Measurements from ENCODE around the gene E2F4.

Gene E2F4

GRCh38 chr16:67213197-67214019, 21.5 kb downstream of the E2F4 start:
- TF ChIP-seq POLR2A (IDR thresholded peaks at IDR 0.05; ENCODE audit: low read depth, low read length) (no peak), POLR2AphosphoS5 (IDR thresholded peaks at IDR 0.05; ENCODE audit: low read depth, low read length) (no peak), POU2F2 (IDR thresholded peaks at IDR 0.05; ENCODE audit: low read depth, low read length) (no peak), SPI1 (IDR thresholded peaks at IDR 0.05; ENCODE audit: low read depth, low read length) (no peak)
- FAIRE-seq (no peak), DNase-seq (ENCODE audit: insufficient read length, low spot score) (no peak)

GRCh38 chr16:67215706-67216105, 23.8 kb downstream of the E2F4 start:
- TF ChIP-seq POU2F2 (IDR thresholded peaks at IDR 0.05; ENCODE audit: low read depth, low read length) (no peak), POLR2AphosphoS5 (IDR thresholded peaks at IDR 0.05; ENCODE audit: low read depth, low read length) (no peak), PAX5 (IDR thresholded peaks at IDR 0.05; ENCODE audit: insufficient read depth, low read length, severe bottlenecking) (no peak), SPI1 (IDR thresholded peaks at IDR 0.05; ENCODE audit: low read depth, low read length) (no peak), TAF1 (IDR thresholded peaks at IDR 0.05; ENCODE audit: low read depth, low read length) (no peak), POLR2A (IDR thresholded peaks at IDR 0.05; ENCODE audit: low read depth, low read length) (no peak)

DNA sequence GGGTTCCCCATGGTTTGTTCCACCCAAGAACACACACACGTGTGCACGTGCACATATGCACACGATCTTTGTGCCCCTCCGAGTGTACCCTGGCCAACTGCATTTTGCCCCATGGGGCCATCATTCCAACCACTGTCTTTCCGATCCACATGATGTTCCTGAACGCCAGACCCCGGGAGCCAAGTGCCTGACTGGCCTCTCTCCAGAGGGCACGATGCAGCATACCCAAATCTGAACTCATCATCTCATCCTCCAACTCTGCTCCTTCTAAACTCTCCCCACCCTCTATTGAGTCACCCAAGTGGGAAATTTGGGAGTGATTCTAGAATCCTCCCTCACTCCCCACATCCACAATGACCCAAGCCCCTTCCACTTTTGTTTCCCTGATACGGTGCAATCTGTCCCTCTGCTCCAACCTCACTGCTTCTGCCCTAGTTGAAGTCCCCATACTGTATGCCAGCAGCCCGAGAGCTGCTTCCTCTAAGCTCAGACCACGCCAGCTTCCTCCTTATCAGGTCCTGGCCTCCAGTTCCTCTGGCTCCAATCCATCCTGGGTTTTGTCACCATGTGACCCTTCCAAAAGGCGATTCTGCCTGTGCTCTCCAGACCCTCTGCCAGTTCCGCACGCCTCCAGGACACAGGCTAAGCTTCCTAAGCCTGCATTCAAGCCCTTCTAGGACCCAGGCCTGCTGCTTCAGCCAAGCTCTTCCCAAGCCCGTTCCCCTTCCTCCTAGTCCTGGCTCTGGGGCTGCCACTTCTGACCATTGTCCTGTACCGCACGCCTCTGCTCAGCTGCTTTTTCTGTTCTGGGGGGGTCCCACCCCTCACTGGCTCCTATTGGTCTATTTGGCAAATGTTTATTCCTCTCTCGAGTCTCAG, 24.9 kb downstream of the E2F4 start:
- FAIRE-seq (no peak), DNase-seq (ENCODE audit: insufficient read length, low spot score) (no peak)
- TF ChIP-seq POU2F2 (IDR thresholded peaks at IDR 0.05; ENCODE audit: low read depth, low read length) (no peak), PAX5 (IDR thresholded peaks at IDR 0.05; ENCODE audit: insufficient read depth, low read length, severe bottlenecking) (no peak), POLR2AphosphoS5 (IDR thresholded peaks at IDR 0.05; ENCODE audit: low read depth, low read length) (no peak), TAF1 (IDR thresholded peaks at IDR 0.05; ENCODE audit: low read depth, low read length) (no peak), SPI1 (IDR thresholded peaks at IDR 0.05; ENCODE audit: low read depth, low read length) (no peak), POLR2A (IDR thresholded peaks at IDR 0.05; ENCODE audit: low read depth, low read length) (no peak)

More at GRCh38 chr16:67215706-67216105, 23.8 kb downstream of the E2F4 start:
- no peak for FAIRE-seq
- no peak for DNase-seq (ENCODE audit: insufficient read length, low spot score)

DNA sequence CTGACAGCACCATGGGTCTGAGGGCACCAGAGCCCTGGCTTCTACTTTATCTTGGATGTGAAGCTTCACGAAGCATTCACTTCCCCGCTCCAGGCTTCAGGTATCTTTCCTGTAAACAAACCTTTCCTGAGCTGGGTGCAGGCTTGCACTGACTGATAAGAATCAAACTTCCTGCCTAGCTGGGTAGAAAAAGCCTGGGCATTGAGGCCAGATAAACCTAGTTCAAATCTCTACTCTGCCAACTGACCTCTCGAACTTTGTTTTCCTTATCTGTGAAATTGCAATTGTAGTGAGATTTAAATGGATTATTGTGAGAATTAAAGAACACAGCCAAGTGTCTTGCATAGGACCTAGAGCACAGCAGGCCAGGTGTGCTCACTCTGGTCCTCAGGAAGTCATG, 32.0 kb downstream of the E2F4 start:
- no peak for TF ChIP-seq POLR2A (IDR thresholded peaks at IDR 0.05; ENCODE audit: low read depth, low read length)
- TF ChIP-seq POLR2AphosphoS5 (IDR thresholded peaks at IDR 0.05; ENCODE audit: low read depth, low read length): no peak
- FAIRE-seq (no peak), DNase-seq (ENCODE audit: insufficient read length, low spot score) (no peak)

- FAIRE-seq: no peak
- TF ChIP-seq POLR2A (IDR thresholded peaks at IDR 0.05; ENCODE audit: low read depth, low read length) (no peak), POLR2AphosphoS5 (IDR thresholded peaks at IDR 0.05; ENCODE audit: low read depth, low read length) (no peak), SPI1 (IDR thresholded peaks at IDR 0.05; ENCODE audit: low read depth, low read length) (no peak), POU2F2 (IDR thresholded peaks at IDR 0.05; ENCODE audit: low read depth, low read length) (no peak), PAX5 (IDR thresholded peaks at IDR 0.05; ENCODE audit: insufficient read depth, low read length, severe bottlenecking) (no peak), TAF1 (IDR thresholded peaks at IDR 0.05; ENCODE audit: low read depth, low read length) (no peak)
- no peak for DNase-seq (ENCODE audit: insufficient read length, low spot score)
Observed at GRCh38 chr16:67226295-67226803, 34.4 kb downstream of the E2F4 start.

DNA sequence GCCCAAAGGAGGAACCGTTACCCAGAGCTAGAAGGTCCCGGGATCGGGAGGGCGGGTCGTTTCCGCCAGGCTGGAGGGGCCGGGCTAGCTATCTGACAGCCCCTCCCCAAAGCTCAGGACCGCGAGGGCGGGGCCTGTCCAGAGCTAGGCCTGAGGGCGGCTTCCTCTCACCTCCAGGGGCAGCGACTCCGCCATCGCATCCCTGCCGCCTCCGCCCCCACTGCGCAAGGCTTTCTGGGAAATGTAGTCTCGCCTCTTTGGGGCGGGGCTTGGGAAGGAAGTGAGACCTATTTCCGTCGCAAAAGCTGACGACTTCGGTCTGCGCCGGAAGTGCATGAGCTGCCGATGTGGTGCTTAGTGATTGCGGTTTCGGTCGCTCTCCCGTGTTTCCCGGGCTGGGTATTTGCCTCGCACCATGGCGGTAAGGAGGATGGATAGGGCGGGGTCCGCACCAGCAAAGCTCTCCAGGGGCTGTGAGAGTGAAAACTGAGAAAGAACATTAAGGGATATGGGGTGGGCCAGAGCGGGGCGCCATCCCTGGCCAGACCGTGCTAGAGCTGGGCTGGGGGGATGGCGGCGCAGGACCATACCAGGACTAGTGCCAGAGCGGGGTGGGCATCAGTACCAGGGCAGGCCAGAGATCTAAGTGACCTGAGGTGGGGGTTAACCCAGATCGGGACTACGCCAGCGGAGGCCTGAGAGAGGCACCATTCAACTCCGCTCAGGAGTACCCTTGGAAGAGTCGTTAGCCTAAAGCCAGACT, 35.0 kb downstream of the E2F4 start, which contains the start of gene TMEM208:
TMEM208 (plus strand) TSS at position 327 of the 763 bp plus-strand sequence; CDS start at position 416, 89 bp downstream.
- TF ChIP-seq POLR2AphosphoS5 (IDR thresholded peaks at IDR 0.05; ENCODE audit: low read depth, low read length) (peak; percentile 87), TAF1 (IDR thresholded peaks at IDR 0.05; ENCODE audit: low read depth, low read length) (peak; percentile 65; the same call in 1 of the 2 replicates), POU2F2 (IDR thresholded peaks at IDR 0.05; ENCODE audit: low read depth, low read length) (peak; percentile 76), POLR2A (IDR thresholded peaks at IDR 0.05; ENCODE audit: low read depth, low read length) (peak; percentile 80; the same call in 1 of the 2 replicates), SPI1 (IDR thresholded peaks at IDR 0.05; ENCODE audit: low read depth, low read length) (peak; percentile 66), PAX5 (IDR thresholded peaks at IDR 0.05; ENCODE audit: insufficient read depth, low read length, severe bottlenecking) (no peak)
- DNase-seq (ENCODE audit: insufficient read length, low spot score) (peak; percentile 97), FAIRE-seq (peak; percentile 97)

DNA sequence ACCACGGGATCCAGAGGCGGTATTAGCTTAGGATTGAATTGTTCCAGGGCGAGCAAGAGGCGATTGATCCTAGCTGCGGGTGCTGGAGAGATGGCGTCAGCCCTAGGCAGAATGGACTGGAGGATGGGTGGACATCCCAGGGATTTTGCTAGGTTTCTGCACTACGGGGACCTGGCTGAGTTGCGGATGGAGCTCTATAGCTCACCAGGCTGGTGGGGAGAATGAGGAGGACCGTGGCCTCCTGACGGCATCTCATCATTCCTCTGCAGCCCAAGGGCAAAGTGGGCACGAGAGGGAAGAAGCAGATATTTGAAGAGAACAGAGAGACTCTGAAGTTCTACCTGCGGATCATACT, 35.6 kb downstream of the E2F4 start:
- FAIRE-seq (peak; percentile 45), DNase-seq (ENCODE audit: insufficient read length, low spot score) (no peak)
- TF ChIP-seq POLR2A (IDR thresholded peaks at IDR 0.05; ENCODE audit: low read depth, low read length): peak; percentile 45; the same call in 1 of the 2 replicates
- no peak for TF ChIP-seq POU2F2 (IDR thresholded peaks at IDR 0.05; ENCODE audit: low read depth, low read length)

DNA sequence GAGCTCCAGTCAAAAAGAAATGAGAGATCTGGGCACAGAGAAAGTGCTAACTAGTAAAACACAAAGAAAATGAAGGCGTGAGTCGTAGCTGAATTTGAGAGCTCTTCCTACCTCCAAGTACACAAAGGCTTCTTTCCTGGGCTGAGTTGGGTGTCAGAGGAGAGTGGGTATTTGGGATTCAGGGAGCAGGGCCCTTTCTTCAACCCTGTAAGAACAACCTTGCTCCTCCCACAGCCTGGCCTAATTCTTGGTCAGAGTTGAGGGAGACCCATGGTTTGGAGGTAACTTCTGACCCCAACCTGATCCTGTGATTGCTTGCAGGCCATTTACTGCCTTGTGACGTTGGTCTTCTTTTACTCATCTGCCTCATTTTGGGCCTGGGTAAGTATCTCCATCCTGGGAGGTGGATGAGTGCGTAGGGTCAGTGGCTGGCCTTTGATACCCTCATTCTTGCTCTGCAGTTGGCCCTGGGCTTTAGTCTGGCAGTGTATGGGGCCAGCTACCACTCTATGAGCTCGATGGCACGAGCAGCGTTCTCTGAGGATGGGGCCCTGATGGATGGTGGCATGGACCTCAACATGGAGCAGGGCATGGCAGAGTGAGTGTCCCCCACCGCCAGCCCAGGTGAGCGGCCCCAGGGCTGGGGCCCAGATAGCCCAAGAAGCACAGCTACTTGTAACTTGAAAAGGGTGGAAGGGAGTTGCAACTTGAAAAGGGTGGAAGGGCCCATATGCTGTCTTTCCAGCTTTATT, 36.3 kb downstream of the E2F4 start:
- TF ChIP-seq POLR2A (IDR thresholded peaks at IDR 0.05; ENCODE audit: low read depth, low read length) (0 out of 2 replicates have a peak, but pooled peaks have one; percentile 9), POU2F2 (IDR thresholded peaks at IDR 0.05; ENCODE audit: low read depth, low read length) (no peak)
- DNase-seq (ENCODE audit: insufficient read length, low spot score): no peak
- no peak for FAIRE-seq
